ENCODE measurements around the gene ZNF485.

DNA sequence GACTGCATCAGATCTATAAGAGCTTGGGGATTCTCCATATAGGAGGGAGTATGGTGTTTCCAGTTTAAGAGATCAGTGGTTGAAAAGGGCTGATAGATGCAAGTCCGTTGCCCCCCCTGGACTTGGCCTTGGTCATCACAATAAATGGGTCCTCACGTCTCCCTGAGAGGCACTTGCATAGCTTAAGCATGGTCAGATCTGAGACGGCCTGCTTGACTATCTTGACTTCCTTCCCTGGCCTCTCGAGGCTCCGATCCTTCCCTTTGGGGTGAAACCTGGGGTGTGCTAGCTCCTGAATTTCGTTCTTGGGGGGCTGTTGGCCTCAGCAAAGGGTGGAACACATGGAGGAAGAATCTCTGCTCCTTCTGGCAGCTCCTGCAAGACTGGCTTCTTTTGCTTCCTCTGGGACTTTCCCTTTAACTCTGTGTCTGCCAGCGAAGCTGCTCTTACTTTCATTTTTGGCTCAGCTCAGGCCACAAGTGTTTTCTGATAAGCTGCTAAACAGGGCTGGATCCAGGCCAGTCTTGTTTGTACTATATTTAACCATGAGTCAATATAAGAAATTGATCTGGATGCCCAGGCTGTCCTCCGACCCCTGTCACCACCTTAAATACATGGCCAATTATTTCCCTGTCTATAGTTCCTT lies 11.2 kb upstream of the ZNF485 start:
- TF ChIP-seq, protein P1, sequence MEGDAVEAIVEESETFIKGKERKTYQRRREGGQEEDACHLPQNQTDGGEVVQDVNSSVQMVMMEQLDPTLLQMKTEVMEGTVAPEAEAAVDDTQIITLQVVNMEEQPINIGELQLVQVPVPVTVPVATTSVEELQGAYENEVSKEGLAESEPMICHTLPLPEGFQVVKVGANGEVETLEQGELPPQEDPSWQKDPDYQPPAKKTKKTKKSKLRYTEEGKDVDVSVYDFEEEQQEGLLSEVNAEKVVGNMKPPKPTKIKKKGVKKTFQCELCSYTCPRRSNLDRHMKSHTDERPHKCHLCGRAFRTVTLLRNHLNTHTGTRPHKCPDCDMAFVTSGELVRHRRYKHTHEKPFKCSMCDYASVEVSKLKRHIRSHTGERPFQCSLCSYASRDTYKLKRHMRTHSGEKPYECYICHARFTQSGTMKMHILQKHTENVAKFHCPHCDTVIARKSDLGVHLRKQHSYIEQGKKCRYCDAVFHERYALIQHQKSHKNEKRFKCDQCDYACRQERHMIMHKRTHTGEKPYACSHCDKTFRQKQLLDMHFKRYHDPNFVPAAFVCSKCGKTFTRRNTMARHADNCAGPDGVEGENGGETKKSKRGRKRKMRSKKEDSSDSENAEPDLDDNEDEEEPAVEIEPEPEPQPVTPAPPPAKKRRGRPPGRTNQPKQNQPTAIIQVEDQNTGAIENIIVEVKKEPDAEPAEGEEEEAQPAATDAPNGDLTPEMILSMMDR (conservative IDR thresholded peaks at IDR 0.05; ENCODE audit: low read depth, low read length): no peak
- no peak for TF ChIP-seq EZH2 (IDR thresholded peaks at IDR 0.05; ENCODE audit: borderline replicate concordance, low read depth, low read length, poor library complexity, severe bottlenecking)

Data from A673 (cell line).